Breast epithelium (tissue), 3 donors: ENCODE results near the gene MSH5.

Source experiments
- CTCF ChIP-seq, 3 donors: fragments of 450-650 bp; IDR thresholded peaks; one replicate each; pipeline ENCODE4 v1.5.1; 2016 to 2017; ENCODE audit warnings: antibody characterized with exemption in 3 of 3, mild to moderate bottlenecking in 3 of 3, moderate library complexity in 3 of 3
- POLR2AphosphoS5 ChIP-seq, 3 donors: sonication (generic); formaldehyde crosslinking; IDR thresholded peaks; one replicate each; pipeline ENCODE4 v1.6.1; 2017; ENCODE audit warnings: antibody characterized with exemption in 3 of 3

- no peak for TF ChIP-seq POLR2AphosphoS5 (IDR thresholded peaks at IDR 0.05)
- TF ChIP-seq CTCF (IDR thresholded peaks at IDR 0.05): no peak
Measured at GRCh38 chr6:31767096-31767645, 27.4 kb downstream of the MSH5 start.
